CD4-positive, alpha-beta T cell treated with Interleukin-1 beta for 1 hour (primary cell): ENCODE results near the gene ELP2.
"Not testable (repeated sequence)": the region's sequence is repeated elsewhere in the genome, so short reads cannot be mapped to it uniquely, and the experiment has no call there.

ENCODE experiments used
- DNase-seq, 2 donors: peaks; one replicate each; pipeline ENCODE4 v3.0.0-alpha.2; 2020 to 2022

The ELP2 gene

GRCh38 chr18:36129300-36130038, at the start of gene ELP2, which contains the start of gene SLC39A6:
Gene ELP2 (plus strand): TSS chr18:36129899. CDS start chr18:36129934, 35 bp downstream.
Gene SLC39A6 (minus strand): TSS chr18:36129340. CDS start chr18:36127007, 2,333 bp downstream.
- peak; percentile 94 to 96 for DNase-seq

- not testable (repeated sequence) for DNase-seq
These were observed 48.6 kb upstream of the ELP2 start for GRCh38 chr18:36081118-36081517.

GRCh38 chr18:36083729-36084128, 46.0 kb upstream of the ELP2 start:
- no peak for DNase-seq

GRCh38 chr18:36085195-36085594, 44.5 kb upstream of the ELP2 start:
- DNase-seq = no peak

- no peak for DNase-seq
These were observed 43.5 kb upstream of the ELP2 start for GRCh38 chr18:36086186-36086585.

GRCh38 chr18:36088256-36088655, 41.4 kb upstream of the ELP2 start:
- DNase-seq = no peak

- no peak for DNase-seq
These were observed 40.7 kb upstream of the ELP2 start for GRCh38 chr18:36089001-36089400.

GRCh38 chr18:36092116-36092515, 37.6 kb upstream of the ELP2 start:
- DNase-seq = not testable (repeated sequence)

GRCh38 chr18:36094431-36094830, 35.3 kb upstream of the ELP2 start:
- no peak for DNase-seq

GRCh38 chr18:36095936-36096519, 33.7 kb upstream of the ELP2 start:
- DNase-seq = peak in 1 of 2 donors; percentile 55

- DNase-seq = no peak
These were observed 32.7 kb upstream of the ELP2 start for GRCh38 chr18:36096955-36097354.

GRCh38 chr18:36099311-36099710, 30.4 kb upstream of the ELP2 start:
- no peak for DNase-seq

- DNase-seq = no peak
These were observed 27.8 kb upstream of the ELP2 start for GRCh38 chr18:36101943-36102342.

- DNase-seq = no peak
These were observed 24.9 kb upstream of the ELP2 start for GRCh38 chr18:36104749-36105148.

- no peak for DNase-seq
These were observed 22.2 kb upstream of the ELP2 start for GRCh38 chr18:36107477-36107876.

- no peak for DNase-seq
These were observed 21.5 kb upstream of the ELP2 start for GRCh38 chr18:36108196-36108595.

GRCh38 chr18:36108601-36109000, 21.1 kb upstream of the ELP2 start:
- DNase-seq = no peak

- DNase-seq = no peak
These were observed 20.0 kb upstream of the ELP2 start for GRCh38 chr18:36109737-36110136.

GRCh38 chr18:36112302-36112701, 17.4 kb upstream of the ELP2 start:
- DNase-seq = no peak

- no peak for DNase-seq
These were observed 15.4 kb upstream of the ELP2 start for GRCh38 chr18:36114251-36114650.

- DNase-seq = no peak
These were observed 15.0 kb upstream of the ELP2 start for GRCh38 chr18:36114738-36115137.

- not testable (repeated sequence) for DNase-seq
These were observed 12.9 kb upstream of the ELP2 start for GRCh38 chr18:36116771-36117170.

- DNase-seq = no peak
These were observed 9.4 kb upstream of the ELP2 start for GRCh38 chr18:36120297-36120696.

GRCh38 chr18:36124841-36125240, 4.9 kb upstream of the ELP2 start:
- DNase-seq = no peak

- DNase-seq = no peak
These were observed 3.0 kb upstream of the ELP2 start for GRCh38 chr18:36126668-36127067.
